C4-2B (cell line): ENCODE data around the gene RAB40C.

Source experiments
- ZFX ChIP-seq: fragments of 450-650 bp; IDR thresholded peaks from 2 replicates; pipeline ENCODE4 v1.6.1; 2017
- TF ChIP-seq, protein P1 (sequence below): fragments of 450-650 bp; conservative IDR thresholded peaks from 2 replicates; pipeline ENCODE4 v1.5.1; 2017; ENCODE audit warnings: mild to moderate bottlenecking

DNA sequence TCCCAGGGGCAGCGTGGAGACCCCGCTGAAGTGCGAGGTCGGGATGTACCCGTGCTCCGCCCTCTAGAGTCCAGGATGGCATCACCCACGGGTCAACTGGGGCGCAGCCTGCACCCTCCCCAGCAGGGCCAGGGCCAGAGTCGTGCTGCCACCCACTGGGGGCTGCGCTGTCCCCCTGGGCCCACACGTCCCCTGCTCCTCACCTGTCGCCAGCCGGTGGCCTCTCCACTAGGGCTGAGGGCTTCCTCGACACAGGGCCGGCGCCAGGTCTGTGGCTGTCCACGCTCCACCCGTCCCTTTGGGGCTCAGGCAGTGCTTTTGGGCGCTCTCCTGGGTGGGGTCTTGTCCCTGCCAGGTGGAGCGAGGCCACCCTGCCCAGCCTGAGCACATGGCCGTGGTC is 41.3 kb upstream of the RAB40C start:
- TF ChIP-seq, protein P1, sequence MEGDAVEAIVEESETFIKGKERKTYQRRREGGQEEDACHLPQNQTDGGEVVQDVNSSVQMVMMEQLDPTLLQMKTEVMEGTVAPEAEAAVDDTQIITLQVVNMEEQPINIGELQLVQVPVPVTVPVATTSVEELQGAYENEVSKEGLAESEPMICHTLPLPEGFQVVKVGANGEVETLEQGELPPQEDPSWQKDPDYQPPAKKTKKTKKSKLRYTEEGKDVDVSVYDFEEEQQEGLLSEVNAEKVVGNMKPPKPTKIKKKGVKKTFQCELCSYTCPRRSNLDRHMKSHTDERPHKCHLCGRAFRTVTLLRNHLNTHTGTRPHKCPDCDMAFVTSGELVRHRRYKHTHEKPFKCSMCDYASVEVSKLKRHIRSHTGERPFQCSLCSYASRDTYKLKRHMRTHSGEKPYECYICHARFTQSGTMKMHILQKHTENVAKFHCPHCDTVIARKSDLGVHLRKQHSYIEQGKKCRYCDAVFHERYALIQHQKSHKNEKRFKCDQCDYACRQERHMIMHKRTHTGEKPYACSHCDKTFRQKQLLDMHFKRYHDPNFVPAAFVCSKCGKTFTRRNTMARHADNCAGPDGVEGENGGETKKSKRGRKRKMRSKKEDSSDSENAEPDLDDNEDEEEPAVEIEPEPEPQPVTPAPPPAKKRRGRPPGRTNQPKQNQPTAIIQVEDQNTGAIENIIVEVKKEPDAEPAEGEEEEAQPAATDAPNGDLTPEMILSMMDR = no peak
- TF ChIP-seq ZFX = no peak
